K562 (cell line): ENCODE measurements around the gene PRICKLE3. TPM values are rescaled to one million over a fixed set of nuclear protein-coding genes. Genes with fewer than 3 reads are reported as not detected.

Experiments used
- ATAC-seq: fragments of 200-7000 bp; cut with Tn5 transposase; 3 replicates; pipeline ENCODE4 v1.9.1; 2020; ENCODE audit warnings: moderate library complexity
- BruUV-seq: library from RNA; stranded (reverse); fragments of 400-500 nt; replicated peaks from 2 replicates; lab custom pipeline; 2021; lab: Mats Ljungman, UMichigan
- CTCF ChIA-PET: fragments of 300-600 bp; formaldehyde crosslinking; extraction: SDS; loops from one replicate; lab custom pipeline; 2021; ENCODE audit warnings: low intra/inter-chr PET ratio; lab: Yijun Ruan, JAX
- POLR2A ChIA-PET: fragments of 300-600, 350-650 bp; sonication (Branson Sonifier 250); formaldehyde crosslinking; extraction: SDS; loops from one replicate; lab custom pipeline; 2021; ENCODE audit warnings: antibody characterized with exemption, inconsistent platforms; lab: Yijun Ruan, JAX
- DNase-seq, 4 experiments: peaks; one replicate each; pipeline versions ENCODE4 v3.0.0 to v3.0.0-alpha.2; 2011 to 2018; ENCODE audit warnings: low spot score in 3 of 4, mixed read lengths in 3 of 4; ENCODE audit errors: extremely low read depth in 1 of 4
- FAIRE-seq: peaks from 2 replicates; lab custom pipeline; 2011; peaks lifted over from hg19 to GRCh38; lab: Jason Lieb, UNC
- H2AFZ ChIP-seq: 2 replicates; pipeline ENCODE4 v1.6.0; 2011; ENCODE audit warnings: low read depth, low read length, control low read depth, inconsistent platforms
- H3K27ac ChIP-seq: fragments of 200-600 bp; 3 replicates; pipeline ENCODE4 v1.8.0; 2011; ENCODE audit warnings: low read depth, mild to moderate bottlenecking, control low read depth, inconsistent platforms, low read length, moderate library complexity, mixed read lengths; ENCODE audit errors: extremely low read depth
- H3K27me3 ChIP-seq, 2 experiments: fragments of 300-600 bp in 1 of 2; 2 replicates in 1 of 2; 3 replicates in 1 of 2; pipeline versions ENCODE4 v1.6.0 to v1.8.0; 2011; ENCODE audit warnings: inconsistent platforms in 2 of 2, low read length in 2 of 2, mild to moderate bottlenecking in 1 of 2, mixed read lengths in 1 of 2, moderate library complexity in 1 of 2; ENCODE audit not compliant: control insufficient read depth in 2 of 2, insufficient read depth in 2 of 2
- H3K36me3 ChIP-seq: fragments of 300-600 bp; 3 replicates; pipeline ENCODE4 v1.8.0; 2011; ENCODE audit warnings: mild to moderate bottlenecking, low read length, inconsistent platforms; ENCODE audit not compliant: control insufficient read depth, insufficient read depth
- H3K4me1 ChIP-seq, 2 experiments: fragments of 200-600 bp in 1 of 2; replicated peaks in 1 of 2; 2 replicates in 1 of 2; 3 replicates in 1 of 2; pipeline versions ENCODE4 v1.5.1 to v1.8.0; 2011; ENCODE audit warnings: inconsistent platforms in 2 of 2, low read length in 2 of 2, mild to moderate bottlenecking in 1 of 2, mixed read lengths in 1 of 2, moderate library complexity in 1 of 2; ENCODE audit not compliant: control insufficient read depth in 2 of 2, insufficient read depth in 2 of 2
- H3K4me2 ChIP-seq: 2 replicates; pipeline ENCODE4 v1.6.1; 2011; ENCODE audit warnings: low read length, control low read depth, inconsistent platforms, mixed read lengths; ENCODE audit not compliant: insufficient read depth
- H3K4me3 ChIP-seq: fragments of 200-600 bp; sonication (generic), shearing (Covaris generic); 2 replicates; pipeline ENCODE4 v1.5.1; 2016; ENCODE audit warnings: control low read depth, inconsistent platforms
- H3K79me2 ChIP-seq: fragments of 200-600 bp; 3 replicates; pipeline ENCODE4 v1.8.0; 2011; ENCODE audit warnings: low read length, inconsistent platforms; ENCODE audit not compliant: control insufficient read depth, insufficient read depth
- H3K9ac ChIP-seq, 2 experiments: 2 replicates each; pipeline versions ENCODE4 v1.6.0 to v1.6.1; 2011; ENCODE audit warnings: low read depth in 2 of 2, low read length in 2 of 2, control low read depth in 1 of 2, inconsistent platforms in 1 of 2, mild to moderate bottlenecking in 1 of 2, mixed read lengths in 1 of 2; ENCODE audit not compliant: insufficient read depth in 1 of 2
- H3K9me1 ChIP-seq: one replicate; pipeline ENCODE4 v1.6.0; 2011; ENCODE audit warnings: inconsistent platforms, mild to moderate bottlenecking, low read length, moderate library complexity; ENCODE audit not compliant: control insufficient read depth, insufficient read depth
- H3K9me3 ChIP-seq: replicated peaks from 2 replicates; pipeline ENCODE4 v1.5.1; 2011; ENCODE audit warnings: low read depth, low read length, inconsistent platforms; ENCODE audit not compliant: control insufficient read depth, insufficient read depth
- H4K20me1 ChIP-seq: replicated peaks from 2 replicates; pipeline ENCODE4 v1.6.1; 2011; ENCODE audit warnings: low read length, inconsistent platforms, mixed read lengths; ENCODE audit not compliant: control insufficient read depth, insufficient read depth
- ELF4 ChIP-seq: fragments of 450-650 bp; formaldehyde crosslinking; IDR thresholded peaks from 2 replicates; pipeline ENCODE4 v1.4.0; 2022; ENCODE audit warnings: missing genetic modification characterization
- EP400 ChIP-seq: fragments of 450-650 bp; IDR thresholded peaks from 2 replicates; pipeline ENCODE4 v1.6.1; 2017; ENCODE audit warnings: antibody characterized with exemption, mild to moderate bottlenecking, moderate library complexity
- PURB ChIP-seq: sonication (generic); formaldehyde crosslinking; IDR thresholded peaks from 2 replicates; pipeline ENCODE4 v1.9.0; 2021; ENCODE audit warnings: low read depth, mild to moderate bottlenecking, missing genetic modification reagents
- STAT5B ChIP-seq: fragments of 250-450 bp; sonication (Bioruptor Pico); IDR thresholded peaks from 2 replicates; pipeline ENCODE4 v1.8.0; 2021; ENCODE audit warnings: mild to moderate bottlenecking, inconsistent platforms
- WHSC1 ChIP-seq: IDR thresholded peaks from one replicate; pipeline ENCODE4 v1.6.1; 2012; ENCODE audit warnings: low read length, control low read depth, inconsistent platforms
- ZBTB8A ChIP-seq: fragments of 450-650 bp; IDR thresholded peaks from 2 replicates; pipeline ENCODE4 v1.6.1; 2018; ENCODE audit warnings: mild to moderate bottlenecking, moderate library complexity; ENCODE audit not compliant: partially characterized antibody
- ZEB2 ChIP-seq: fragments of 450-650 bp; IDR thresholded peaks from 2 replicates; pipeline ENCODE4 v1.6.1; 2016
- ZKSCAN1 ChIP-seq: fragments of 150-350 bp; IDR thresholded peaks from 2 replicates; pipeline ENCODE4 v1.6.1; 2016; ENCODE audit warnings: low read depth, low read length
- ZNF282 ChIP-seq: sonication (generic); formaldehyde crosslinking; IDR thresholded peaks from 2 replicates; pipeline ENCODE4 v1.8.1; 2023; ENCODE audit warnings: missing genetic modification reagents
- ZNF41 ChIP-seq: fragments of 250-450 bp; sonication (Bioruptor Pico); conservative IDR thresholded peaks from 2 replicates; pipeline ENCODE4 v1.4.0; 2020; ENCODE audit warnings: mild to moderate bottlenecking
- WGBS: fragments of 100-300 bp; shearing (Covaris generic); methylation state at CpG from one replicate; pipeline ENCODE4 v1.1.6; 2016; ENCODE audit warnings: low coverage, mixed read lengths; ENCODE audit not compliant: insufficient coverage; ENCODE audit errors: missing lambda C conversion rate; 5-methylcytosine and 5-hydroxymethylcytosine counted together
- in situ Hi-C: fragments of 300-500 bp; cut with MboI; formaldehyde crosslinking; loops from 4 replicates; pipeline ENCODE4 v1.15.0; 2018; ENCODE audit warnings: inconsistent platforms, mixed read lengths
- intact Hi-C: fragments of 100-400 bp; cut with micrococcal nuclease; formaldehyde crosslinking; loops from 2 replicates; pipeline ENCODE4 v1.14.2; 2022
- polyA plus RNA-seq, 8 experiments: library from polyadenylated mRNA; depleted of rRNA in 4 of 8; stranded (reverse) in 5 of 8; unstranded in 3 of 8; fragments of >200 nt; fragmentation: Nextera tagmentation in 2 of 8; fragmentation: Illumina TruSeq in 1 of 8; extraction: Ambion mirVana in 2 of 8; extraction: Trizol in 1 of 8; gene quantifications; 2 replicates each; pipeline versions ENCODE4 v1.2.1 to v1.2.3, GENCODE V29; 2011 to 2014; ENCODE audit warnings: inconsistent platforms in 1 of 8, missing spikeins in 1 of 8
- total RNA-seq, 7 experiments: library from RNA; depleted of rRNA in 6 of 7; stranded (reverse); fragments of >200 nt in 6 of 7; fragmentation: Illumina TruSeq in 2 of 7; extraction: Trizol in 2 of 7; gene quantifications; 2 replicates each; pipeline versions ENCODE4 v1.2.1 to v1.2.3, GENCODE V29; 2011 to 2021; ENCODE audit warnings: low replicate concordance in 1 of 7
- TF ChIP-seq, protein P1 (sequence below): sonication (generic); formaldehyde crosslinking; IDR thresholded peaks from 2 replicates; pipeline ENCODE4 v1.9.0; 2022; ENCODE audit warnings: mild to moderate bottlenecking, missing genetic modification reagents
- TF ChIP-seq, protein P2 (sequence below): fragments of 250-450 bp; sonication (Bioruptor Pico); IDR thresholded peaks from 2 replicates; pipeline ENCODE4 v1.8.0; 2022; ENCODE audit warnings: moderate library complexity, mild to moderate bottlenecking, inconsistent platforms
- TF ChIP-seq, protein P3 (sequence below): fragments of 450-650 bp; formaldehyde crosslinking; IDR thresholded peaks from 2 replicates; pipeline ENCODE4 v1.4.0; 2020; ENCODE audit warnings: mild to moderate bottlenecking, mixed read lengths

Gene PRICKLE3
- total and polyA plus RNA-seq, 9 of the 15 experiments (the other 6 are each of a cell fraction or from before 2014, with no cell fraction given), result 1.1 to 44.3 (median 14.0) TPM

DNA sequence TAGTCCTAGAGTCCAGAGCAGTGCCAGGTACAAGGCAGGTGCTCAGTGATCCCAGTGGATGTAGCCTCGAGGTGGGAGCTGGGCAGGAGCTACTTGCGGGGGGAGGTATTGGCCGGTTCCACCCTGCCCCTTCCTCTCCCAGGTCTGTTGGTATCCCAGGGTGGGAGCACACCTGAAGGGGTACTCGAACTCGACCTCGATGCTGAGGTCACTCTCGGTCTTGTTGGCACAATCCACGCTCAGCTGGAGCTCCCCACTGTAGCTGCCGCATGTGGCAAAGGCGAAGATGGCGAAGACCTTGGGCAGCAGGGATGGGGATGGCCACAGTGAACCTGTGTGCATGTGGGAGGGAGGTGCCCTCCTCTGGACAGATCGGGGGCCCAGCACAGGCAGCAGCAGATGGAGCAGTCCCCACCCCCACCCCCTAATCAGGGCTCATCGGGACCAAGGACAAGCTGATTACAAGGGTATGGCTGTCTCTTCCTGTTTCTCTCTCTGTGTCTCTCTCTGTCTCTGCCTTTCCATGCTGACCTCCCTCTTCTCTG is 11.4 kb upstream of the PRICKLE3 start:
- H4K20me1 ChIP-seq, result no peaks in the 10 kb centered on the region
- H3K4me1 ChIP-seq, result peaks cover 30 to 37% of the 10 kb centered on the region in 2 experiments; a peak in 4 of 5 replicates
- ChIA-PET CTCF (no interaction called here), POLR2A (interaction anchor here (0.6 to 0.8 kb wide), 2 partner anchors 17 to 23 kb away, joined by 3 to 5 read pairs; no protein-coding TSS in a partner anchor)
- DNase-seq (no peak), ATAC-seq (no peak), FAIRE-seq (no peak)
- WGBS, result 52% methylated on average over 9 of the region's 13 CpGs
- in situ Hi-C loops, result no loop called here
- H3K9me1 ChIP-seq, result no peaks in the 10 kb centered on the region
- H3K27ac ChIP-seq, result no peak overlapping the region
- H3K27me3 ChIP-seq, result no peaks in the 10 kb centered on the region
- H3K9ac ChIP-seq, result peak overlapping the region in 1 of 2 experiments; percentile 49; a peak in 3 of 4 replicates
- BruUV-seq, result no TSS peak
- H3K36me3 ChIP-seq, result no peaks in the 10 kb centered on the region
- peak overlapping the region; percentile 49; the same call in 1 of the 2 replicates for H3K4me2 ChIP-seq
- intact Hi-C loops, result no loop called here
- no peak overlapping the region for H3K4me3 ChIP-seq
- H3K9me3 ChIP-seq, result no peaks in the 10 kb centered on the region
- TF ChIP-seq, protein P1, sequence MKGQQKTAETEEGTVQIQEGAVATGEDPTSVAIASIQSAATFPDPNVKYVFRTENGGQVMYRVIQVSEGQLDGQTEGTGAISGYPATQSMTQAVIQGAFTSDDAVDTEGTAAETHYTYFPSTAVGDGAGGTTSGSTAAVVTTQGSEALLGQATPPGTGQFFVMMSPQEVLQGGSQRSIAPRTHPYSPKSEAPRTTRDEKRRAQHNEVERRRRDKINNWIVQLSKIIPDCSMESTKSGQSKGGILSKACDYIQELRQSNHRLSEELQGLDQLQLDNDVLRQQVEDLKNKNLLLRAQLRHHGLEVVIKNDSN (CRISPR knock-in tag), result no peak
- no peak for TF ChIP-seq ZNF41 (CRISPR knock-in tag)
- no peak for TF ChIP-seq ZEB2
- TF ChIP-seq WHSC1, result no peak
- no peak for TF ChIP-seq ZNF282 (CRISPR knock-in tag)
- no peak for TF ChIP-seq ELF4 (CRISPR knock-in tag)
- TF ChIP-seq ZBTB8A, result no peak
- TF ChIP-seq EP400, result no peak
- TF ChIP-seq, protein P2, sequence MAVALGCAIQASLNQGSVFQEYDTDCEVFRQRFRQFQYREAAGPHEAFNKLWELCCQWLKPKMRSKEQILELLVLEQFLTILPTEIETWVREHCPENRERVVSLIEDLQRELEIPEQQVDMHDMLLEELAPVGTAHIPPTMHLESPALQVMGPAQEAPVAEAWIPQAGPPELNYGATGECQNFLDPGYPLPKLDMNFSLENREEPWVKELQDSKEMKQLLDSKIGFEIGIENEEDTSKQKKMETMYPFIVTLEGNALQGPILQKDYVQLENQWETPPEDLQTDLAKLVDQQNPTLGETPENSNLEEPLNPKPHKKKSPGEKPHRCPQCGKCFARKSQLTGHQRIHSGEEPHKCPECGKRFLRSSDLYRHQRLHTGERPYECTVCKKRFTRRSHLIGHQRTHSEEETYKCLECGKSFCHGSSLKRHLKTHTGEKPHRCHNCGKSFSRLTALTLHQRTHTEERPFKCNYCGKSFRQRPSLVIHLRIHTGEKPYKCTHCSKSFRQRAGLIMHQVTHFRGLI (CRISPR knock-in tag), result no peak
- TF ChIP-seq, protein P3, sequence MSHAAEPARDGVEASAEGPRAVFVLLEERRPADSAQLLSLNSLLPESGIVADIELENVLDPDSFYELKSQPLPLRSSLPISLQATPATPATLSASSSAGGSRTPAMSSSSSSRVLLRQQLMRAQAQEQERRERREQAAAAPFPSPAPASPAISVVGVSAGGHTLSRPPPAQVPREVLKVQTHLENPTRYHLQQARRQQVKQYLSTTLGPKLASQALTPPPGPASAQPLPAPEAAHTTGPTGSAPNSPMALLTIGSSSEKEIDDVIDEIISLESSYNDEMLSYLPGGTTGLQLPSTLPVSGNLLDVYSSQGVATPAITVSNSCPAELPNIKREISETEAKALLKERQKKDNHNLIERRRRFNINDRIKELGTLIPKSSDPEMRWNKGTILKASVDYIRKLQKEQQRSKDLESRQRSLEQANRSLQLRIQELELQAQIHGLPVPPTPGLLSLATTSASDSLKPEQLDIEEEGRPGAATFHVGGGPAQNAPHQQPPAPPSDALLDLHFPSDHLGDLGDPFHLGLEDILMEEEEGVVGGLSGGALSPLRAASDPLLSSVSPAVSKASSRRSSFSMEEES (CRISPR knock-in tag), result no peak
- no peak for TF ChIP-seq PURB
- no peak for TF ChIP-seq STAT5B
- no peak for TF ChIP-seq ZKSCAN1
- peak overlapping the region; percentile 51; the same call in 1 of the 2 replicates for H2AFZ ChIP-seq
- H3K79me2 ChIP-seq, result no peaks in the 10 kb centered on the region
